Measurements from ENCODE around the gene STAT2. TPM values are rescaled to one million over a fixed set of nuclear protein-coding genes. Genes with fewer than 3 reads are reported as not detected.

Gene STAT2
- total and polyA plus RNA-seq, 2 of the 13 experiments (the other 11 are each of a cell fraction or from before 2014, with no cell fraction given), result 43.5 to 84.6 TPM

DNA sequence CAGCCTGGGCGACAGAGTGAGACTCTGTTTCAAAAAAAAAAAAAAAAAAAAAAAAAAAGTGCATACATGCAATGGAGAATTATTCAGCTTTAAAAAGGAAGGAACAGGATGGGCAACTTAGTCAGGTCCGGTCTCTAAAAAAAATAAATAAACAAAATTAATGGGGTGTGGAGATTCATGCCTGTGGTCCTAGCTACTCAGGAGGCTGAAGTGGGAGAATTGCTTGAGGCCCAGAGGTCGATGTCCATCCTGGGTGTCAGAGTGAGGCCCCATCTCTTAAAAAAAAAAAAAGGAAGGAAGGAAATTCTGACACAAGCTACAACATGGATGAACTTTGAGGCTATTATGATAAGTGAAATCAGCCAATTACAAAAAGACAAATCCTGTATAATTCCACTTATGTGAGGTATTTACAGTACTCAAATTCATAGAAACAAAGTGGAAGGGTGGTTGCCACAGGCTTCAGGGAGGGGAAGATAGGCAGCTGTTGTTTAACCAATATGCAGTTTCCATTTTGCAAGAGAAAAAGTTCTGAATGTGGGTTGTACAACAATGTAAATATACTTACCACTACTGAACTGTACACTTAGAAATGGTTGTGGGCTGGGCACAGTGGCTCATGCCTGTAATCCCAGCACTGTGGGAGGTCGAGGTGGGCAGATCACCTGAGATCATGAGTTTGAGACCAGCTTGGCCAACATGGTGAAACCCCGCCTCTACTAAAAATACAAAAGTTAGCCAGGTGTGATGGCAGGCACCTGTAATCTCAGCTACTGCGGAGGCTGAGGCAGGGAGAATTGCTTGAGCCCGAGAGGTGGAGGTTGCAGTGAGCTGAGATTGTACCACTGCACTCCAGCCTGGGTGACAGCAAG is 15.1 kb upstream of the STAT2 start (continued):
- TF ChIP-seq, protein P1, sequence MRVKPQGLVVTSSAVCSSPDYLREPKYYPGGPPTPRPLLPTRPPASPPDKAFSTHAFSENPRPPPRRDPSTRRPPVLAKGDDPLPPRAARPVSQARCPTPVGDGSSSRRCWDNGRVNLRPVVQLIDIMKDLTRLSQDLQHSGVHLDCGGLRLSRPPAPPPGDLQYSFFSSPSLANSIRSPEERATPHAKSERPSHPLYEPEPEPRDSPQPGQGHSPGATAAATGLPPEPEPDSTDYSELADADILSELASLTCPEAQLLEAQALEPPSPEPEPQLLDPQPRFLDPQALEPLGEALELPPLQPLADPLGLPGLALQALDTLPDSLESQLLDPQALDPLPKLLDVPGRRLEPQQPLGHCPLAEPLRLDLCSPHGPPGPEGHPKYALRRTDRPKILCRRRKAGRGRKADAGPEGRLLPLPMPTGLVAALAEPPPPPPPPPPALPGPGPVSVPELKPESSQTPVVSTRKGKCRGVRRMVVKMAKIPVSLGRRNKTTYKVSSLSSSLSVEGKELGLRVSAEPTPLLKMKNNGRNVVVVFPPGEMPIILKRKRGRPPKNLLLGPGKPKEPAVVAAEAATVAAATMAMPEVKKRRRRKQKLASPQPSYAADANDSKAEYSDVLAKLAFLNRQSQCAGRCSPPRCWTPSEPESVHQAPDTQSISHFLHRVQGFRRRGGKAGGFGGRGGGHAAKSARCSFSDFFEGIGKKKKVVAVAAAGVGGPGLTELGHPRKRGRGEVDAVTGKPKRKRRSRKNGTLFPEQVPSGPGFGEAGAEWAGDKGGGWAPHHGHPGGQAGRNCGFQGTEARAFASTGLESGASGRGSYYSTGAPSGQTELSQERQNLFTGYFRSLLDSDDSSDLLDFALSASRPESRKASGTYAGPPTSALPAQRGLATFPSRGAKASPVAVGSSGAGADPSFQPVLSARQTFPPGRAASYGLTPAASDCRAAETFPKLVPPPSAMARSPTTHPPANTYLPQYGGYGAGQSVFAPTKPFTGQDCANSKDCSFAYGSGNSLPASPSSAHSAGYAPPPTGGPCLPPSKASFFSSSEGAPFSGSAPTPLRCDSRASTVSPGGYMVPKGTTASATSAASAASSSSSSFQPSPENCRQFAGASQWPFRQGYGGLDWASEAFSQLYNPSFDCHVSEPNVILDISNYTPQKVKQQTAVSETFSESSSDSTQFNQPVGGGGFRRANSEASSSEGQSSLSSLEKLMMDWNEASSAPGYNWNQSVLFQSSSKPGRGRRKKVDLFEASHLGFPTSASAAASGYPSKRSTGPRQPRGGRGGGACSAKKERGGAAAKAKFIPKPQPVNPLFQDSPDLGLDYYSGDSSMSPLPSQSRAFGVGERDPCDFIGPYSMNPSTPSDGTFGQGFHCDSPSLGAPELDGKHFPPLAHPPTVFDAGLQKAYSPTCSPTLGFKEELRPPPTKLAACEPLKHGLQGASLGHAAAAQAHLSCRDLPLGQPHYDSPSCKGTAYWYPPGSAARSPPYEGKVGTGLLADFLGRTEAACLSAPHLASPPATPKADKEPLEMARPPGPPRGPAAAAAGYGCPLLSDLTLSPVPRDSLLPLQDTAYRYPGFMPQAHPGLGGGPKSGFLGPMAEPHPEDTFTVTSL (CRISPR knock-in tag; IDR thresholded peaks at IDR 0.05; ENCODE audit: borderline replicate concordance), result no peak
- TF ChIP-seq, protein P2, sequence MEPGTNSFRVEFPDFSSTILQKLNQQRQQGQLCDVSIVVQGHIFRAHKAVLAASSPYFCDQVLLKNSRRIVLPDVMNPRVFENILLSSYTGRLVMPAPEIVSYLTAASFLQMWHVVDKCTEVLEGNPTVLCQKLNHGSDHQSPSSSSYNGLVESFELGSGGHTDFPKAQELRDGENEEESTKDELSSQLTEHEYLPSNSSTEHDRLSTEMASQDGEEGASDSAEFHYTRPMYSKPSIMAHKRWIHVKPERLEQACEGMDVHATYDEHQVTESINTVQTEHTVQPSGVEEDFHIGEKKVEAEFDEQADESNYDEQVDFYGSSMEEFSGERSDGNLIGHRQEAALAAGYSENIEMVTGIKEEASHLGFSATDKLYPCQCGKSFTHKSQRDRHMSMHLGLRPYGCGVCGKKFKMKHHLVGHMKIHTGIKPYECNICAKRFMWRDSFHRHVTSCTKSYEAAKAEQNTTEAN (CRISPR knock-in tag; conservative IDR thresholded peaks at IDR 0.05), result 0 out of 2 replicates have a peak, but pooled peaks have one; percentile 17
- TF ChIP-seq HNF4A (CRISPR knock-in tag; IDR thresholded peaks at IDR 0.05), result 0 out of 2 replicates have a peak, but pooled peaks have one; percentile 14
- TF ChIP-seq TOPORS (CRISPR knock-in tag; IDR thresholded peaks at IDR 0.05), result no peak
- TF ChIP-seq ZBTB7B (CRISPR knock-in tag; IDR thresholded peaks at IDR 0.05), result no peak
- TF ChIP-seq IRF2 (CRISPR knock-in tag; IDR thresholded peaks at IDR 0.05), result no peak
- no peak for TF ChIP-seq ZNF781 (CRISPR knock-in tag; IDR thresholded peaks at IDR 0.05; ENCODE audit: borderline replicate concordance, not compliant biosample characterization)
